GM19023 (cell line): ENCODE data around the gene PHF20.
"Not testable (repeated sequence)": the region's sequence is repeated elsewhere in the genome, so short reads cannot be mapped to it uniquely, and the experiment has no call there.

Source experiments
- ATAC-seq: cut with Tn5 transposase; IDR thresholded peaks from one replicate; pipeline ENCODE4 v1.9.1; 2021; ENCODE audit warnings: mild to moderate bottlenecking, moderate library complexity; ENCODE audit not compliant: unreplicated experiment

The PHF20 gene

GRCh38 chr20:35774391-35774790 lies 2.6 kb downstream of the PHF20 start:
- no peak for ATAC-seq

DNA sequence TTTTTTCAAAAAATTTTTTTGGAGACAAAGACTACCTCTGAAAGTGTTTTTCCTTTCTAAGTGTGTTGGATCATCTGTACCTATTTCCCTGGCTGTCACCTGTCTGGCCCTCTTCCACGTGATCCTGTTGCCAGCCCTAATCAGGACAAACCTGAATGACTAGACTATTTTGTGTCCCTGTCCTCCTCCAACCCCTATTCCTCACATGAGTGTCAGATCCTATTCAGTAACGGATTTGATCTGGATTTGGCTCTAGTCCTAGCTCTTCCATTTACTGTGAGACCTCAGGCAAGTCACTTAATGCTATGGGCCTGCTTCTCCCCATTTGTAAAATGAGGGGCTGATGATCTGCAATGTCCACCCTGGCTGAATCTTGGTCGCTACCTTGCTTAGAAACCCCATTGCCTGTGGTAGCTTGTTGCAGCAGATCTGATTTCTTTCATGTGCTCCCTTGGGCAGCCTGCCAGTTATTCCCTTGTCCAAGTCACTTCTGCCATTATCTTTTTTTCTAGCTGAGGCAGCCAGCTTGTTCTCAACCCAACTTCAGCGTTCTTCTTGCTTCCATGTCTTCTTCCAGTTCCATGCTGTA lies 4.8 kb downstream of the PHF20 start:
- no peak for ATAC-seq

DNA sequence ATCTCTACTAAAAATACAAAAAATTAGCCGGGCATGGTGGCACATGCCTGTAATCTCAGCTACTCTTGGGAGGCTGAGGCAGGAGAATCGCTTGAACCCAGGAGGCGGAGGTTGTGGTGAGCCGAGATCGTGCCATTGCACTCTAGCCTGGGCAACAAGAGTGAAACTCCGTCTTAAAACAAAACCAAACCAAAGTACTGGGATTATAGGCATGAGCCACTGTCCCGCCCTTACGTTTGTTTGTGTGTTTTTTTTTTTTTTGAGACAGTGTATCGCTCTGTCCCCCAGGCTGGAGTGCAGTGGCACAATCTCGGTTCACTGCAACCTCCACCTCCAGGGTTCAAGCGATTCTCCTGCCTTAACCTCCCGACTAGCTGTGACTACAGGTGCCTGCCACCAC lies 12.0 kb downstream of the PHF20 start:
- not testable (repeated sequence) for ATAC-seq

DNA sequence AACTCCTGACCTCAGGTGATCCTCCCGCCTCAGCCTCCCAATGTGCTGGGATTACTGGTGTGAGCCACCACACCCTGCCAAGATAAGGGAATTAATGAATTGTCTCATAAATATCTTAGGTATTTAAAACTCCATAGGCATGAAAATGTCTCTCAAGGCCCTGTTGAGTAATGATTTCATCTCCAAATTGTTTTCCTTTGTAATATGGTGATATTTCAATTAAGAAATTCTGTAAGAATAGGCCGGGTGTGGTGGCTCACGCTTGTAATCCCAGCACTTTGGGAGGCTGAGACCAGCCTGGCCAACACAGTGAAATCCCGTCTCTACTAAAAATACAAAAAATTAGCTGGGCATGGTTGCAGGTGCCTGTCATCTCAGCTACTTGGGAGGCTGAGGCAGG lies 13.7 kb downstream of the PHF20 start:
- ATAC-seq: not testable (repeated sequence)

DNA sequence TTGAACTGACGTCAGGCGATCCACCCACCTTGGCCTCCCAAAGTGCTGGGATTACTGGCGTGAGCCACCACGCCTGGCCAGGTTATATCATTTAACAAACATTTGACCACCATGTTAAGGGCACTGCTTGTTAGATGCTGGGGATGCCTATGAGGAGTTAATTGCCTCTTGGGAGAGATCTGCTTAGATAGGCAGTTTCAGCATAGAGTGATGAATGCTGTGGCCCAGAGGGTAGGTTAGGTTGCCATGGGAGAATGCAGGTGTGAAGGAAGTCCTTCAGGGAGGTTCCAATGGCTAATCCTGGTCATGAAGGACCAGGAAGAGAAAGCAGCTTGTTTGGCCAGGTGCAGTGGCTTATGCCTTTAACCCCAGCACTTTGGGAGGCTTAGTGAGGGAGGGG lies 17.0 kb downstream of the PHF20 start:
- no peak for ATAC-seq

DNA sequence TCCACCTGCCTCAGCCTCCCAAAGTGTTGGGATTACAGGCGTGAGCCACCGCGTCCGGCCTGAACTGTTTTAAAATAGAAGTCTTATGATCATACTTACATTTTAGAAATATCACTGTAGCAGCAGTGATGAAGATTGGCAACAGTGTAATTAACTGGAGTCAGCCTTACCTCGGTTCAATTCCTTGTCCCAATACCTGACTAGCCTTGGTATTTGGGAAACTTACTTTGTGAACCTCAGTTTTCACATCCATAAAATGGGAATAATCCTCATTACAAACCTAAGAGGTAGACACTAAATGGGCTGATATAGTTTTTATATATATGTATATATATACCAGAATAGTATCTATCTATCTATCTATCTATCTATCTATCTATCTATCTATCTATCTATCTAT lies 19.3 kb downstream of the PHF20 start:
- ATAC-seq: no peak

DNA sequence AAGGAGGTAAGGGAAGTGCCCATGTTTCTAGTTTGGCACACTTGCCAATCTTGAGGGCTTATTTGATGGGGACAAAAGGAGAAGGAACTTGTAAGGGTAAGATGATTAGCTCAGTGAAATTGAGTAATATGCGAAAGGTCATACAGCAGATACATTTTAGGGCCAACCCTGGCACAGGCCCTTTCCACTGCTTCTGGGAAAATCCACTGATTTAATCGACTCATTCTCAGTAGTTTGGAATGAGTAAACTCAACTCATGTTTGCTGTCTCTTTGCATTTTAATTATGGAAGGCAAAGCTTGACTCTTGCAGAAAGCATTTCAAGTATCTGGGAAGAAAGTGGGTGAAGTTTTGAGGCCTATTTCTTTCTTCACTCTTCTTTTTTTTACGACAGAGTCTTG lies 20.0 kb downstream of the PHF20 start:
- no peak for ATAC-seq

- no peak for ATAC-seq
Measured at GRCh38 chr20:35792740-35793139, 20.9 kb downstream of the PHF20 start.

- ATAC-seq: no peak
Measured at GRCh38 chr20:35796571-35796970, 24.8 kb downstream of the PHF20 start.

DNA sequence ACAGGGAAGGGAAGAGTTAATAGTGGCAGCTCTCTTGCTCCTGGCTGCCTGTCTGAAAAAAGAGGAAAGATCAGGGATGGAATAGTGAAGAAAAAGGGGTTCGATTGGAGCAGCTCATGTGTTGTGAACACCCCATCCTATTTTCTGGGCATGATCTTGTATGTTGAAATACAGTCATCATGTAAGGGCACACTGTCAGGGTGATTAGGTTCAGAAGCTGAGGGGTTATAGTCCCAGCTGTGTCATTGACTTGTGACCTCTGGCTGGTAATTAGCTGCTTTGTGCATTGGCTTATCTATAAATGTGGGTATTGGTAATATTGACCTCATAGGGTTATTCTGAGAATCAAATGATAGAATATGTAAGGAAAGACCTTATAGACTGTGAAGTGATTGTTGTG lies 30.1 kb downstream of the PHF20 start:
- no peak for ATAC-seq

GRCh38 chr20:35806075-35806474 lies 34.3 kb downstream of the PHF20 start:
- ATAC-seq: no peak

GRCh38 chr20:35807877-35808276 lies 36.1 kb downstream of the PHF20 start:
- ATAC-seq: no peak

DNA sequence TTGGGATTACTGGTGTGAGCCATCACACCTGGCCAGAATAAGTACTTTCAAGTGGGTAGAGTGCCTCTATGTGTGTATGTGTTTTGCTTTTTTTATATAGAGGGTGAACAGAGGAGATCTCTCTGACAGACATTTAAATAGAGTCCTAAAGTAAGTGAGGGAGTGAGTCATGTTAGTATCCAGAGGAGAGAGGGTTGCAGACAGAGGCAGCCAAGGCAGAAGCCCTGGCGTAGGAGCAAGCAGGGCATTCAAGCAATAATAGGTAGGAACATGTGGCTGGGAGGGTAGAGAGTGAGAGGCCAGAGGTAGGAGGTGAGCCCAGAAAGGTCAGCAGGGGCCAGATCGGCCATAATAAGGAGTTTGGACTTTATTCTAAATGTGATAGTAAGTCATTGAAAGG lies 48.9 kb downstream of the PHF20 start:
- no peak for ATAC-seq

GRCh38 chr20:35821807-35822242 lies 50.0 kb downstream of the PHF20 start:
- no peak for ATAC-seq

DNA sequence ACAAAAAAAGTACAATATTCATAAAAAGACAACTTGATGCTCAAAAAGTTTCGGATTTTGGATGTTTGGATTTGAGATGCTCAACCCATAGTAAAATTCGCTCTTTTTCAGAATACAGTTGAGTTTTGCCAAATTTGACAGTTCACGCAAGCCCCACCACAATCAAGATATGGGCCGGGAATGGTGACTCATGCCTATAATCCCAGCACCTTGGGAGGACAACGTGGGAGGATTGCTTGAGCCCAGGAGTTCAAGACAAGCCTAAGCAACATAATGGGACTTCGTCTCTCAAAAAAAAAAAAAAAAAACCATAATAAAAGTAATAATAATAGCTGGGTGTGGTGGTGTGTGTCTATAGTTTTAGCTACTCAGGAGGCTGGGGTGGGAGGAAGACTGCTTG lies 51.3 kb downstream of the PHF20 start:
- no peak for ATAC-seq

DNA sequence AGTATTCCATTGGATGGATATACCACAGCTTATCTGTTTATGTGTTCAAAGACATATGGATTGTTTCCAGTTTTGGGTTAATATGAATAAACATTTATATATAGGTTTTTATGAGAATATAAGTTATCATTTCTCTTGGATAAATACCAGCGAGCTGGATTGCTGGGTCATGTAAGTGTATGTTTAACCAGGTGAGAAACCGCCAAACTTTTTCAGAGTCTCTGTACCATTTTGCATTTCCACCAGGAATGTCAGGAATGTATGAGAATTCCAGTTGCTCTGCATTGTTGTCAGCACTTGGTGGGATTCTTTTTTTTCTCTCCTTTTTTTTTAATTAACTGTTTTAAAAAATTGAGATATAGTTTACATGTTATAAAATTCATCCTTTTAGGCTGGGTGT lies 52.1 kb downstream of the PHF20 start:
- ATAC-seq: no peak

GRCh38 chr20:35826397-35826998 lies 54.7 kb downstream of the PHF20 start:
- ATAC-seq: no peak

GRCh38 chr20:35828434-35828833 lies 56.6 kb downstream of the PHF20 start:
- ATAC-seq: no peak

DNA sequence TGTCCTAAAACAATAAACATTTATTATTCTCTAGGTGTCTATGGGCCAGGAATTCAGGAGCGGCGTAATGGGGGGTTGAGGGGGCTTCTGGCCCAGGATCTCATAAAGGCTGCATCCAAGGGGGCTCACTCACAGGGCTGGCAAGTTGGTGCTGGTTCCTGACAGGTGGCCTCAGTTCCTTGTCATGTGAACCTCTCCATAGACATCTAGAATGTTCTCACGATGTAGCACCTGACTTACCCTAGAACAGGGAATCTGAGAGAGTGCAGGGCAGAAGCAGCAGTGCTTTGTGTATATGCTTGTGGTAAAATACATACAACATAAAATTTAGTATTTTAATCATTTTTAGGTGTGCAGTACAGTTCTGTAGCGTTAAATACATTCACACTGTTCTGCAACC lies 57.1 kb downstream of the PHF20 start:
- no peak for ATAC-seq

DNA sequence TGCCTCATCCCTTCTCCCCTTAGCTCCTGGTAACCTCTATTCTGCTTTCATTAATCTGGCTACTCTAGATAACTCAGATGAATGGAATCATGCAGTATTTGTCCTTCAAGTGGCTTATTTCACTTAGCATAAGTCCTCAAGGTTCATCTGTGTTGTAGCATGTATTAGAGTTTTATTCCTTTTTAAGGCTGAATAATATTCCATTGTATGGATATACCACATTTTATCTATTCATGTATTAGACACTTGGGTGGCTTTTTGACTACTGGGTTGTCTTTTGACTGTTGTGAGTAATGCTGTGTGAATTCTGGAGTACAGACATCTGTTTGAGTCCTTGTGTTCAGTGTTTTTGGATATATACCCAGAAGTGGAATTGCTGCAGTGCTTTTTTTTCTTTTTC lies 58.4 kb downstream of the PHF20 start:
- no peak for ATAC-seq

GRCh38 chr20:35831029-35831428 lies 59.2 kb downstream of the PHF20 start:
- no peak for ATAC-seq

DNA sequence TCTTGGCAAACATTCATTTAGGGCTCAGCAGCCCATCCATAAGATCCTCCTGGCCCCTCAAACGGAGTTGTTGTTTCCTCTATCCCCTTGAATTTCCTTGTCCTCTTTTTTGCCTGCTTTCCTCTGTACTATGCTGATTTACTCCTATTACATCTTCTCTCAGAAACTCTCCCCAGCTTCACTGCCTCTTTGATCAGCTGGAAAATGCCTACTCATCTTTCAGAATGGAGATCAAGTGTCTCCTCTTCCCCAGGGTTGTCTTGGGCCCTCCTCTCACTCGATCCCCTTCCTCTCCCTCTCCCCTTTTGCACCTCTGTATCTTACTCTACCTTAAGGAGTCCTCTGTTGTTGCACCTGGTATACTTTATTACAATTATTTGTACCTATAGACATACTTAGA lies 60.2 kb downstream of the PHF20 start:
- no peak for ATAC-seq

DNA sequence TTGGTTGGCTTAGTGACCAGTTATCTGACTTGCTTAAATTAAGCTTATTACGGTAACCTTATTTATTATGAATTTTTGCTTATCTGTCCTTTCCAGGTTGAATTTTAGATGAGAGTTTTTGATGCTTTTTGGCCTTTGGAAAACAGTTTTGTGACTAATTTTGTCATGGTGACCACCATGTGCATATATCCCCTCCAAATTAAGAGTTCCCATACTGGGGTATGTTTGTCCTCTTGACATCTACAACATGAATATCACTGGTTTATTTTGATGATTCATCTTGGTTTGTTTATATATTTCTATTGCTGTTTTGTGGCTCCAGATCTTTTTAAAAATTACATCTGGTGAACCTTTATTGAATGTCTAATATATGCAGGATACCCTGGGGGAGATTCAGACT lies 61.4 kb downstream of the PHF20 start:
- ATAC-seq: no peak
